Liver (tissue), 9 donors: ENCODE results near the gene NFE2L1. TPM values are rescaled to one million over a fixed set of nuclear protein-coding genes. Genes with fewer than 3 reads are reported as not detected.
A peak's percentile ranks its signal among the peaks of the same experiment; 100 is the strongest.

ENCODE experiments used
- DNase-seq: peaks from one replicate; pipeline ENCODE4 v3.0.0-alpha.2; 2017; ENCODE audit warnings: low spot score
- H3K27ac ChIP-seq, 2 donors: one replicate each; pipeline ENCODE4 v1.7.0; 2013; ENCODE audit warnings: inconsistent platforms in 2 of 2, low read length in 2 of 2, control low read depth in 1 of 2, low read depth in 1 of 2, mild to moderate bottlenecking in 1 of 2
- H3K27me3 ChIP-seq, 4 donors: one replicate each; pipeline versions ENCODE4 v1.6.1 to v1.7.0; 2013; ENCODE audit warnings: low read length in 3 of 4, inconsistent platforms in 1 of 4, mild to moderate bottlenecking in 1 of 4, moderate library complexity in 1 of 4; ENCODE audit not compliant: control insufficient read depth in 4 of 4, insufficient read depth in 4 of 4
- H3K36me3 ChIP-seq, 4 donors: one replicate each; pipeline versions ENCODE4 v1.6.1 to v1.7.0; 2013; ENCODE audit warnings: low read length in 3 of 4, mild to moderate bottlenecking in 3 of 4, low read depth in 1 of 4, moderate library complexity in 1 of 4; ENCODE audit not compliant: control insufficient read depth in 4 of 4, insufficient read depth in 3 of 4
- H3K4me1 ChIP-seq, 4 donors: one replicate each; pipeline versions ENCODE4 v1.6.1 to v1.7.0; 2013; ENCODE audit warnings: low read length in 3 of 4, mild to moderate bottlenecking in 3 of 4, moderate library complexity in 1 of 4; ENCODE audit not compliant: control insufficient read depth in 4 of 4, insufficient read depth in 4 of 4
- H3K4me3 ChIP-seq, 3 donors: one replicate each; pipeline versions ENCODE4 v1.6.1 to v1.7.0; 2013; ENCODE audit warnings: low read length in 3 of 3, control low read depth in 1 of 3, low read depth in 1 of 3, mild to moderate bottlenecking in 1 of 3
- H3K9ac ChIP-seq, 2 donors: one replicate each; pipeline ENCODE4 v1.7.0; 2013; ENCODE audit warnings: low read length in 2 of 2, mild to moderate bottlenecking in 2 of 2, moderate library complexity in 2 of 2, control low read depth in 1 of 2, low read depth in 1 of 2
- H3K9me3 ChIP-seq, 4 donors: one replicate each; pipeline versions ENCODE4 v1.6.1 to v1.7.0; 2013; ENCODE audit warnings: low read length in 3 of 4; ENCODE audit not compliant: control insufficient read depth in 4 of 4
- ATF3 ChIP-seq: IDR thresholded peaks from 2 replicates; pipeline ENCODE4 v1.6.1; 2016; ENCODE audit warnings: antibody characterized with exemption
- CTCF ChIP-seq: fragments of 150-350 bp; IDR thresholded peaks from 2 replicates; pipeline ENCODE4 v1.5.1; 2017; ENCODE audit warnings: improper control_type of control experiment, low read depth, low read length; ENCODE audit not compliant: missing input control
- EGR1 ChIP-seq, 2 donors: IDR thresholded peaks; 2 replicates each; pipeline ENCODE4 v1.6.1; 2016 to 2018; ENCODE audit warnings: antibody characterized with exemption in 2 of 2, low read depth in 2 of 2
- FOXA1 ChIP-seq: IDR thresholded peaks from 2 replicates; pipeline ENCODE4 v1.6.1; 2016; ENCODE audit warnings: antibody characterized with exemption
- FOXA2 ChIP-seq: IDR thresholded peaks from 2 replicates; pipeline ENCODE4 v1.6.1; 2016; ENCODE audit warnings: antibody characterized with exemption
- GABPA ChIP-seq, 2 donors: IDR thresholded peaks in 1 of 2; conservative IDR thresholded peaks in 1 of 2; 2 replicates each; pipeline ENCODE4 v1.6.1; 2016; ENCODE audit warnings: antibody characterized with exemption in 2 of 2, mild to moderate bottlenecking in 1 of 2, moderate library complexity in 1 of 2
- HNF4A ChIP-seq, 2 donors: conservative IDR thresholded peaks; 2 replicates each; pipeline ENCODE4 v1.6.1; 2016; ENCODE audit warnings: antibody characterized with exemption in 2 of 2, mild to moderate bottlenecking in 2 of 2
- MAX ChIP-seq: IDR thresholded peaks from 2 replicates; pipeline ENCODE4 v1.6.1; 2016; ENCODE audit warnings: antibody characterized with exemption
- RAD21 ChIP-seq, 2 donors: IDR thresholded peaks; 2 replicates each; pipeline ENCODE4 v1.6.1; 2016; ENCODE audit warnings: antibody characterized with exemption in 2 of 2, mild to moderate bottlenecking in 2 of 2
- REST ChIP-seq: IDR thresholded peaks from 2 replicates; pipeline ENCODE4 v1.6.1; 2016; ENCODE audit warnings: antibody characterized with exemption, mild to moderate bottlenecking
- RXRA ChIP-seq, 2 donors: IDR thresholded peaks; 2 replicates each; pipeline ENCODE4 v1.6.1; 2017 to 2018; ENCODE audit warnings: antibody characterized with exemption in 2 of 2, mild to moderate bottlenecking in 1 of 2
- SP1 ChIP-seq: IDR thresholded peaks from 2 replicates; pipeline ENCODE4 v1.6.1; 2018; ENCODE audit warnings: antibody characterized with exemption, mild to moderate bottlenecking
- TAF1 ChIP-seq: conservative IDR thresholded peaks from 2 replicates; pipeline ENCODE4 v1.6.1; 2016; ENCODE audit warnings: antibody characterized with exemption, mild to moderate bottlenecking
- YY1 ChIP-seq: IDR thresholded peaks from 2 replicates; pipeline ENCODE4 v1.6.1; 2016; ENCODE audit warnings: antibody characterized with exemption, mild to moderate bottlenecking
- ZBTB33 ChIP-seq: IDR thresholded peaks from 2 replicates; pipeline ENCODE4 v1.6.1; 2016; ENCODE audit warnings: antibody characterized with exemption
- WGBS: extraction: QIAGEN DNeasy Blood & Tissue Kit; methylation state at CpG from one replicate; pipeline ENCODE4 v1.1.7; 2013; 5-methylcytosine and 5-hydroxymethylcytosine counted together
- polyA plus RNA-seq, 2 donors: library from polyadenylated mRNA; stranded (reverse) in 1 of 2; unstranded in 1 of 2; fragments of 200-250 nt in 1 of 2; fragments of >200 nt in 1 of 2; fragmentation: Nextera tagmentation in 1 of 2; extraction: Ambion mirVana in 1 of 2; gene quantifications; one replicate each; pipeline versions ENCODE4 v1.2.1 to v1.2.3, GENCODE V29; 2013 to 2015
- total RNA-seq, 2 donors: library from RNA; depleted of rRNA; stranded (reverse); fragments of >200 nt; gene quantifications; one replicate each; pipeline ENCODE4 v1.2.3, GENCODE V29; 2014
- donor health status: healthy.
- donor health status: healthy.
- donor health status: healthy.
- donor health status: healthy.
- donor health status: healthy.

NFE2L1 gene
- total and polyA plus RNA-seq, 4 donors = 14.3 to 79.5 (median 57.6) TPM

GRCh38 chr17:48022901-48023300 lies 25.3 kb upstream of the NFE2L1 start:
- no peak overlapping the region for H3K27ac ChIP-seq
- TF ChIP-seq ZBTB33 (no peak), YY1 (no peak), ATF3 (no peak), RXRA (IDR thresholded peaks at IDR 0.05) (no peak), CTCF (no peak), HNF4A (conservative IDR thresholded peaks at IDR 0.05) (no peak), REST (no peak), SP1 (no peak), FOXA2 (no peak), GABPA (IDR thresholded peaks at IDR 0.05 in 1 of 2, conservative IDR thresholded peaks at IDR 0.05 in 1 of 2) (no peak), RAD21 (IDR thresholded peaks at IDR 0.05) (no peak), MAX (no peak), TAF1 (no peak), EGR1 (IDR thresholded peaks at IDR 0.05; ENCODE audit: low read depth in 2 of 2) (no peak), FOXA1 (no peak)
- peak overlapping the region in 1 of 3 donors; percentile 55 for H3K4me3 ChIP-seq
- H3K27me3 ChIP-seq = no peaks in the 10 kb centered on the region
- 66% methylated on average over 6 of the region's 6 CpGs for WGBS
- H3K9ac ChIP-seq = no peak overlapping the region
- H3K36me3 ChIP-seq = peaks cover 0 to 1% (median 0%) of the 10 kb centered on the region in 4 donors
- no peaks in the 10 kb centered on the region for H3K9me3 ChIP-seq
- peaks cover 10 to 35% (median 31%) of the 10 kb centered on the region in 4 donors for H3K4me1 ChIP-seq
- no peak for DNase-seq
